Keratinocyte (primary cell): ENCODE results near the gene PRKCH.

ENCODE experiments used
- CTCF ChIP-seq, 3 experiments: IDR thresholded peaks in 1 of 3; conservative IDR thresholded peaks in 1 of 3; optimal IDR thresholded peaks in 1 of 3; 2 replicates in 2 of 3; 3 replicates in 1 of 3; pipeline versions ENCODE3 to v1.5.1; 2011; ENCODE audit warnings: low read length in 3 of 3, mild to moderate bottlenecking in 3 of 3, moderate library complexity in 2 of 3, control low read depth in 1 of 3, inconsistent platforms in 1 of 3; ENCODE audit not compliant: insufficient read depth in 2 of 3; ENCODE audit errors: extremely low read depth in 1 of 3
- EZH2 ChIP-seq: IDR thresholded peaks from one replicate; pipeline ENCODE4 v1.6.1; 2012; ENCODE audit warnings: inconsistent platforms, mild to moderate bottlenecking, low read length, moderate library complexity

- TF ChIP-seq EZH2 (no peak), CTCF (optimal IDR thresholded peaks at IDR 0.05 in 1 of 3, IDR thresholded peaks at IDR 0.05 in 1 of 3, conservative IDR thresholded peaks at IDR 0.05 in 1 of 3; ENCODE audit: extremely low read depth in 1 of 3, insufficient read depth in 2 of 3, low read length in 3 of 3) (no peak)
Observed at GRCh38 chr14:61396694-61397093, 75.3 kb downstream of the PRKCH start.
